GM23248 (cell line): ENCODE results near the gene ZNF557.

Experiments
- EZH2 ChIP-seq: fragments of 200-600 bp; sonication (generic); IDR thresholded peaks from 2 replicates; pipeline ENCODE4 v1.6.1; 2018; ENCODE audit warnings: antibody characterized with exemption, mild to moderate bottlenecking; ENCODE audit not compliant: insufficient read depth, poor library complexity, severe bottlenecking
- EZH2phosphoT487 ChIP-seq: fragments of 200-600 bp; sonication (generic); IDR thresholded peaks from 2 replicates; pipeline ENCODE4 v1.6.1; 2018; ENCODE audit warnings: antibody characterized with exemption, moderate library complexity, mild to moderate bottlenecking, low read depth; ENCODE audit not compliant: insufficient read depth

DNA sequence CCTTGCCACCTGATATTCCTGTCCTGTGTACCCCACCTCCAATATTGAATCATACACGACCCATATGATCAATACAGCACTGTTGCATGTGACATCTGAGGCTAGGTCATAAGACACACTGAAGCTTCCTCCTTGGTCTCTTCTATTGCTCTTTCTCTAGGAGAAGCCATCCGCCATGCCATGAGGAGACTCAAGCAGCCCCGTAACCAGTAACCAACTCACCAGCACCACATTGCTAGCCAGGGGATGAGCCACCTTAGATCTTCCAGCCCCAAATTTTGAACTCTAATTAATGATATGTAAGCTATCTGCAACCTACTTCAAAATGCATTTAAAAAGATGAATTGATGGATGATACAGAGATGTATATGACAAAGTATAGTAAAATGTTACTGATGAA lies 28.6 kb downstream of the ZNF557 start:
- TF ChIP-seq EZH2 (no peak), EZH2phosphoT487 (no peak)
